NCI-H2227 (cell line): ENCODE data around the gene MBD3.

Experiments
- DNase-seq: peaks from one replicate; lab custom pipeline; 2025; ENCODE audit not compliant: unreplicated experiment; lab: John Stamatoyannopoulos, UW

MBD3 gene

GRCh38 chr19:1599460-1599846, 6.8 kb upstream of the MBD3 start:
- no peak for DNase-seq

- DNase-seq: no peak
These were observed 6.3 kb upstream of the MBD3 start for GRCh38 chr19:1598777-1599459.

DNA sequence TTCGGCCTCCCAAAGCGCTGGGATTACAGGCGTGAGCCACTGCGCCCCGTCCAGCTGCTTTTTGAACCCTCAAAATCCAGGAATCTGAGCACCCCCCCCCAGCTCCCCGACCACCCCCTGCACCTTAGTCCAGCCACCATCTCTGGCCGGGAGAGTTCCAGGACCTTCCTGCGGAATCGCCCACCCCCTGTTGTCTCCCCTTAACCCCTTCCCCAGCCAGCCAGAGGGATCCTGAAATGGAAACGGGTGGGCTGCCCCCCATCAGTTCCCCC, 772 bp upstream of the MBD3 start:
- no peak for DNase-seq

- peak; percentile 90 for DNase-seq
These were observed 476 bp downstream of the MBD3 start for GRCh38 chr19:1592024-1592754.

- DNase-seq: peak; percentile 37
These were observed 1.1 kb downstream of the MBD3 start for GRCh38 chr19:1591421-1592023.

DNA sequence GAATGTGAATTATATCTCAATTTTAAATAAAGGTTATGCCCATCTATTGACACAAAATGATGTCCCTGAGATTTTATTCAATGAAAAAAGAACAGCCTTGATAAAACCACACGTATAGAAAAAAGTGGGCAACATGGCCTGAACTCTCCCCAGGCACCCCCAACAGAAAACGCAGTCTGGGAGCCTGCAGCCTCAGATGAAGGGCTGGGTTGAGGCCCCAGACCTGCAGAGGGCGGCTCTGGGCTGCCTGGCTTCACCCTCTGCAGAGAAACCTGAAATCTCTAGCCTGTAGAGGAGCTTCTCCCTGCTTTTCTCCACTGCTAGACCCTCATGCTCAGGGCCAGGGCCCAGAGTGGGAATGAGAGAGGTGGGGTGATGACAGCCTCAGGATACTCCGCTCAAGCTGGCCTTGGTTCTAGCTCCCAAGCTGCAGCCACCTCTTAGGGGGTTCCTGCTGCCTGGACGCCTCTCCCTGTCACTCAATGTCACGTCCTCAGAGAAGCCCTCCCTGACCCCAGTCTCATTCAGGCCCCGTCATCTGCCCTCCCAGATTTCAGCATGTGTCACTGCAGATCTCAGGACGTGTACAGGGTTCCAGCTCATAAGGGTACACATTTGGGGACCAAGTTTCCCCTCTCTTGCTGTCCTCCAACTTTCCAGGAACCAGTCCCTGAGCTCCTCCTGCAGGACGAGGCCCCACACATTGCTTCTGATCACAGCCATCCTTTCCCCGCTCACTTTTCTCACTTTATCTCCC, 1.8 kb downstream of the MBD3 start:
- DNase-seq: peak; percentile 6

GRCh38 chr19:1587872-1588271, 4.8 kb downstream of the MBD3 start:
- no peak for DNase-seq

GRCh38 chr19:1585243-1585580, 7.5 kb downstream of the MBD3 start:
- DNase-seq: no peak

DNA sequence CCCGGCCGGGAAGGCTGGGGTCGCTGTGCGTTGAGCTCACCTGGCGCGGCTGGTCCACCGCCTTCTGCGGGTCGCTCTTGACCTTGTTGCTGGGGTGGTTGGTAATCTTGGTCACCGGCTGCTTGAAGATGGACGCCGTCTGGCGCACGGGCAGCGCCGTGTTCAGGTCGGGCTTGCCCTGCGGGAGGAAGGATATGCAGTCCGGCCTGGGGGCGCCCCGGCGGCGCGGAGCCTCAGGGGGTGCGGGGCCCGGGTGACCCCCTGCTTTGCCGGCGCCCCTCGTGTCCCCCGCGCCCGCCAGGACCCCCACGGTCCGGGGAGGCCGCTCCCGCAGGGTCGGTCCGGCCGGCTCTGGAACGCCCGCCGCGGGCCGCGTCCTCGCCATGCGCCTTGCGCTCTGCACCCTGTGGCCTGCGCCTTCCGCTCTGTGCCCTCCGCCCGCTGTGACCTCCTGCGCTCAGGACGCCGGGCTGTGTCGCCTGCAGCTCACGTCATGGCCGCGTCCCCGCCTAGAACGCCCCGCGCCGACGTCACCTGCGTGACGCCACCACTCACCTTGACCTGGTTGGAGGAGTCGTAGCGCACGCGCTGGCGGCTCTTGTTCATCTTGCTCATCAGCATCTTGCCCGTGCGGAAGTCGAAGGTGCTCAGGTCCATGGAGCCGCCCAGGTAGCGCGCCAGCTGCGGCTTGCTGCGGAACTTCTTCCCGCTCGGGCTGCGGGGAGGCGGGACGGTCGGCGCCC, 8.0 kb downstream of the MBD3 start:
- no peak for DNase-seq

GRCh38 chr19:1582201-1582600, 10.5 kb downstream of the MBD3 start:
- DNase-seq: no peak

- DNase-seq: no peak
These were observed 11.7 kb downstream of the MBD3 start for GRCh38 chr19:1580957-1581356.

DNA sequence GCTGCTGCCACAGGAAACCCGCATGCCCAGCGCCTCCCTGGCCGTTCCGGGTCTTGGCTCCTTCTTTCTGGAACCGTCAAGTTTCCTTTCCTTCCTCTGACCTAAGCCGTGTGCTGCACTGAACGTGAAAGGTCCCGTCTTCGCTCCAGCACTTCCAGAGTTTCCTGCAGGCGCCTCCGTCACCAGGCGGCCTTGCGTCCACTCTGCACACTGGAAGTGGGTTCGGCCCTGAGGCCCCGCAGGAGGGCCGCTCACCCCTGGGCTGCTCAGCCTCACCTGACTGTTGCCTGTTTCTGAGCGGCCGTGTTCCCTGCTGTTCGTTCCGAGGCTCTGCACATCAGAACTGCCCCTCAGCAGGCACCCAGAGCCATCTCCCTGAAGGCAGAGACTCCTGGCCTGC, 12.3 kb downstream of the MBD3 start:
- no peak for DNase-seq

DNA sequence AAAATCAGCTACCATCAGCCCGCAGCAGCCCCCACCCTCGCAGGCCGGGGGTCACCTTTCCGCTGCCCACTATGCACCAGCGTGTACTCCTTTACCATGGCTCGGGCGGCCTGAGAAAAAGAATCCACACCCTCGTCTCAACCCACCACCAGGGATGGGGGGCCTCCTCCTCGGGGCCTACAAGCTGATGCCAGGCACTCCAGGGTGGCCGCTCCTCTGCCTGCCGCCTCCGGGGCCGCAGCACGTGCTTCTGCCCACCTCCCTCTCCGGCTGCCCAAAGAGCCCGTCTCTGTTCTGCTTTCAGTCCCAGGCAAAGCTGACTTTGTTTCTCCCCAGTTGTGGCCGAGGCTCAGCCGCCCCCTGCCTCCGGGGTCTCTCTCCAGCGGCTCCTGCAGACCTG, 13.4 kb downstream of the MBD3 start:
- DNase-seq: no peak

DNA sequence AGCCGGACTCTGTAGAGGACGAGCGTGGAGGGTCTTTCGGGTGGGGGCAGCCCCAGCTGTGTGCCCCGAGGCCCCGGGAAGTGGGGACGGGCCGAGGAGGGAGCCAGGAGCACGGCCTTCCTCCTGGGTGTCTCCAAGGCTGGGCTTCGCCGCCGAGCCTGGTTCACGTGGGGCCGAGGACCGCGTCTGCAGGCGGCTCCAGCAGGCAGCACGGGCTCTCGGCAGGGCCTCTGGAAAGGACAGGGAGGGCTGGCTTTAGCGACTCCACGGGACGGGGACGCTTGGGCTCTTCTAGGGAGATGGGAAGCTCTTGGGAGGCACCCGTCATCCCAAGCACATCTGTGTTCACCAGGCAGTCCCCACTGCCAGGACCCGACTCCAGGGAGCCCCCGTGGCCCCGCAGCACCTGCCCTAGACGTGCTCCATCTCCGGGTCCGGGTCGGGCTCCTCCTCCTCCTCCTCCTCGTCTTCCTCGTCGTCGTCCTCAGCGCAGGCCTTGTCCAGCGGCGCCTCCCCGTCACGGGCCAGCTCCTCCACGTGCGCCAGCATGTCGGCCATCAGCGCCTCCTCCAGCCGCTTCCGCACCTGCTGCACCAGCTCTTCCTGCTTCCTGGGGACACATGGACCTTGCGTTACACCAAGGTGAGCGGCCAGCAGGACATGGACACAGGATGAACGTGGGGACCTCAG, 14.6 kb downstream of the MBD3 start:
- DNase-seq: no peak

DNA sequence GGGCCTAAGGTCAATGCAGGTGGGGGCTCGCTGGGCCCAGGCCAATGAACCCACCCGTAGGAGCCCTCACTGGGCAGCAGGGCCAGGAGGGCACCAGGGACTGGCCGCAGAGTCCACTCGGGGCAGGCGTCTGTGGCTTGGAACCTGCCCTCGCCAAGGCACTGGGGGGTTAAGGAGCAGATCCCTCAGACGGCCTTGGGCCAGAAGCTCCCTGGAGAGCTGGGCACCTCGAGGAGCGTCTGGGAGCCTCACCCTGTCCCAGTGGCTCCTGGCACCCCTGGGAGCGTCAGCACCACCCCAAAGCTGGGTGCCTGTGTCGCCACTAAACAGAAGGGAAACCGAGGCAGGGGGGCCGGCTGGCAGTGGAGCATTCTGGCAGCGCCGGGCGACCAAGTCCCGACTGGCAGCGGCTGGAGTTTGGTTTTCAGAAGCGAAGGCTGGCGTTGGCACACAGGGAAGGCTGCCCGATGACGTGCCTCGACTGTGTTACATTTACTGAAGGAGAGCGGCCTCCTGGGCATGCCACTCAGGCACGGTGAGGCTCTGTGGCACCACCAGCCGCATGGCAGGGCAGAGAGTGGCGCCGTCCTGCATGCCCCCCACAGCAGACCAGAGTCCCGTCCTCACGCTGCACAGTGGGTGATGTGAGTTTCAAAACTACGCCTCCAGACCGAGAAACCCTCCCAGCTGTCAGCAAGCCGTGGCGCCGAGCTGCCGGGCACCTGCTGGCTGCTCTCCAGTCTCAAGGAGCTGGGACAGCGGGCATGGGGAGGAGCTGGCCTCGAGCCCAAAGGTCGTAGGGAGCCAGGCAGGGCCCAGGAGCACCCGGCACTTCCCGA, 15.4 kb downstream of the MBD3 start:
- no peak for DNase-seq

GRCh38 chr19:1576242-1577089, 16.2 kb downstream of the MBD3 start:
- no peak for DNase-seq

DNA sequence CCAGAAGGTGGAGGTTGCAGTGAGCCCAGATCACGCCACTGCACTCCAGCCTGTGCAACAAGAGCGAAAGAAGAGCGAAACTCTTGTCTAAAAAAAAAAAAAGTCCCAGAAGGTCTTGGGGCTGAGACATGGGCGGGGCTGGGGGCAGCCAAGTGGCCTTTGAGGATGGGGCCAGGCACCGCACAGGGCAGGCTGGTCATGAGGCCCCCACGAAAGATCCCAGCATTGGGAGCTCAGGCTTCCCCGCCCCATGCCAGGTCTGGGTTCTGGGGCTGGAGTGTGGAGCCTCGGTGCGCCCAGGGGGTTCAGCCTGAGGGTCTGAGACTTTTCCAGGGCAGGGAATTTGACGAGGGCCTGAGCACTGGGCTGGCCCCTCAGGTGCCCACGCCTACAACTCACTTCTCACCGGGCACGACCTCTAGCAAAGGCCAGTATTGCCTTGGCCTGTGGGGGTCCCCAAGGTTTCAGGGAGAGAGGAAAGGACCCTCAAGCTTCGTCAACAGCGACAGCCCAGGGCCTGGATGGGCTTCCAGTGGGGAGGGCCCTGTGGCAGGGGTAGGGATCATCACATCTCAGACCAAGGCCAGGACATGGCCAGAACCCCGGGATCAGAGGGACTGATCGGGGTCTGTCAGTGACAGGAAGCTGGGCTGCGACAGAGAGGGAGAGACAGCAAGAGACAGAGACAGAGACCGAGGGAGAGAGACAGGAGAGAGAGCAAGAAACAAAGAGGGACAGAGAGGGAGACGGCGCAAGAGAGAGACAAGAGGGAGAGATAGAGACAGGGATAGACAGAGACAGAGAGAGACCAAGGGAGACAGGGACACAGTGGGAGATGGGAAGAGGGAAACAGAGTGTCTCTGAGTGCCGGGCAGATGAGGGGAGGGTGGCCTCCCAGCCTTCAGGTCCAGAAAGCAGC, 17.1 kb downstream of the MBD3 start:
- DNase-seq: no peak
